Esophagus squamous epithelium (tissue), 4 donors: ENCODE measurements around the gene MYOZ2.

ENCODE experiments used
- POLR2A ChIP-seq, 4 donors: fragments of 450-650 bp; IDR thresholded peaks; one replicate each; pipeline ENCODE4 v1.6.1; 2017; ENCODE audit warnings: antibody characterized with exemption in 4 of 4, mild to moderate bottlenecking in 4 of 4, moderate library complexity in 3 of 4
- TF ChIP-seq, protein P1 (sequence below), 6 experiments: fragments of 450-650 bp in 4 of 6; fragments of 200-600 bp in 2 of 6; sonication (generic) in 2 of 6; IDR thresholded peaks; one replicate each; pipeline ENCODE4 v1.5.1; 2016 to 2019; ENCODE audit warnings: antibody characterized with exemption in 6 of 6, mild to moderate bottlenecking in 4 of 6, moderate library complexity in 4 of 6

DNA sequence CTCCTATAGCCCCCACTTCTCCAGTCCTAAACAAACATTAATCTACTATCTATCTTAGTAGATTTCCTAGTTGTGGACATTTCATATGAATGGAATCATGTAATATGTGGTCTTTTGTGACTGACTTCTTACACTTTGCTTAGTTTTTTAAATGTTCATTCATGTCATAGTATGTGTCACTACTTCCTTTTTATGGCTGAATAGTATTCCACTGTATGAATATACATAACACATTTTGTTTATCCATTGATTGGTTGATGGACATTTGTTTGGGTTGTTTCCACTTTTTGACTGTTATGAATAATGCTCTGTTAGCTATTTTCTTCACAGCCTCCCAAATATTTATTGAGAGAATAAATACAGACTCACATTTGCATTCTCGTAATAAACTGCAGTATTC is 96.7 kb downstream of the MYOZ2 start:
- TF ChIP-seq, protein P1, sequence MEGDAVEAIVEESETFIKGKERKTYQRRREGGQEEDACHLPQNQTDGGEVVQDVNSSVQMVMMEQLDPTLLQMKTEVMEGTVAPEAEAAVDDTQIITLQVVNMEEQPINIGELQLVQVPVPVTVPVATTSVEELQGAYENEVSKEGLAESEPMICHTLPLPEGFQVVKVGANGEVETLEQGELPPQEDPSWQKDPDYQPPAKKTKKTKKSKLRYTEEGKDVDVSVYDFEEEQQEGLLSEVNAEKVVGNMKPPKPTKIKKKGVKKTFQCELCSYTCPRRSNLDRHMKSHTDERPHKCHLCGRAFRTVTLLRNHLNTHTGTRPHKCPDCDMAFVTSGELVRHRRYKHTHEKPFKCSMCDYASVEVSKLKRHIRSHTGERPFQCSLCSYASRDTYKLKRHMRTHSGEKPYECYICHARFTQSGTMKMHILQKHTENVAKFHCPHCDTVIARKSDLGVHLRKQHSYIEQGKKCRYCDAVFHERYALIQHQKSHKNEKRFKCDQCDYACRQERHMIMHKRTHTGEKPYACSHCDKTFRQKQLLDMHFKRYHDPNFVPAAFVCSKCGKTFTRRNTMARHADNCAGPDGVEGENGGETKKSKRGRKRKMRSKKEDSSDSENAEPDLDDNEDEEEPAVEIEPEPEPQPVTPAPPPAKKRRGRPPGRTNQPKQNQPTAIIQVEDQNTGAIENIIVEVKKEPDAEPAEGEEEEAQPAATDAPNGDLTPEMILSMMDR (IDR thresholded peaks at IDR 0.05): no peak
- no peak for TF ChIP-seq POLR2A (IDR thresholded peaks at IDR 0.05)
